ENCODE data around the gene TRPM6.

GRCh38 chr9:74771672-74772071 lies 116.0 kb downstream of the TRPM6 start:
- TF ChIP-seq CTCF (IDR thresholded peaks at IDR 0.05) (no peak), EP300 (IDR thresholded peaks at IDR 0.05) (no peak)
